ENCODE data around the gene LRCOL1.
A peak's percentile ranks its signal among the peaks of the same experiment; 100 is the strongest.

Gene LRCOL1

GRCh38 chr12:132574271-132574996, 35.9 kb downstream of the LRCOL1 start:
- DNase-seq (no peak), ATAC-seq (peak; percentile 21)
- H3K4me3 Mint-ChIP-seq: no peak overlapping the region
- H3K27me3 Mint-ChIP-seq: no peaks in the 10 kb centered on the region
- no peak overlapping the region for H3K27ac Mint-ChIP-seq
- no peaks in the 10 kb centered on the region for H3K4me1 Mint-ChIP-seq
- H3K9me3 Mint-ChIP-seq: no peaks in the 10 kb centered on the region

GRCh38 chr12:132572801-132573760, 37.3 kb downstream of the LRCOL1 start:
- no peak for DNase-seq
- Mint-ChIP-seq H3K4me1 (peaks cover 7% of the 10 kb centered on the region), H3K4me3 (no peak overlapping the region), H3K9me3 (no peaks in the 10 kb centered on the region), H3K27me3 (no peaks in the 10 kb centered on the region), H3K27ac (no peak overlapping the region)
- no peak for ATAC-seq

GRCh38 chr12:132572106-132572505, 38.3 kb downstream of the LRCOL1 start:
- Mint-ChIP-seq H3K4me3 (no peak overlapping the region), H3K27me3 (no peaks in the 10 kb centered on the region), H3K9me3 (no peaks in the 10 kb centered on the region), H3K27ac (no peak overlapping the region), H3K4me1 (peaks cover 7% of the 10 kb centered on the region)
- DNase-seq: no peak
- ATAC-seq: no peak

- no peak overlapping the region for H3K4me3 Mint-ChIP-seq
- DNase-seq: no peak
These were observed 38.8 kb downstream of the LRCOL1 start for GRCh38 chr12:132571598-132571997.

GRCh38 chr12:132571051-132571450, 39.3 kb downstream of the LRCOL1 start:
- H3K27ac Mint-ChIP-seq: no peak overlapping the region
- no peak overlapping the region for H3K4me3 Mint-ChIP-seq
- DNase-seq: no peak
- ATAC-seq: no peak
- peaks cover 7% of the 10 kb centered on the region for H3K4me1 Mint-ChIP-seq
- H3K27me3 Mint-ChIP-seq: no peaks in the 10 kb centered on the region
- no peaks in the 10 kb centered on the region for H3K9me3 Mint-ChIP-seq

More at GRCh38 chr12:132571598-132571997, 38.8 kb downstream of the LRCOL1 start:
- Mint-ChIP-seq H3K9me3 (no peaks in the 10 kb centered on the region), H3K4me1 (peaks cover 7% of the 10 kb centered on the region), H3K27me3 (no peaks in the 10 kb centered on the region), H3K27ac (no peak overlapping the region)
- ATAC-seq: peak; percentile 27

- peak; percentile 14 for ATAC-seq
- no peak overlapping the region for H3K4me3 Mint-ChIP-seq
- H3K27me3 Mint-ChIP-seq: no peaks in the 10 kb centered on the region
- H3K9me3 Mint-ChIP-seq: no peaks in the 10 kb centered on the region
- no peak overlapping the region for H3K27ac Mint-ChIP-seq
- peaks cover 7% of the 10 kb centered on the region for H3K4me1 Mint-ChIP-seq
- no peak for DNase-seq
These were observed 39.7 kb downstream of the LRCOL1 start for GRCh38 chr12:132570635-132571034.

GRCh38 chr12:132569856-132570480, 40.4 kb downstream of the LRCOL1 start:
- H3K27ac Mint-ChIP-seq: no peak overlapping the region
- DNase-seq (no peak), ATAC-seq (peak; percentile 19)
- H3K9me3 Mint-ChIP-seq: no peaks in the 10 kb centered on the region
- peaks cover 7% of the 10 kb centered on the region for H3K4me1 Mint-ChIP-seq
- no peak overlapping the region for H3K4me3 Mint-ChIP-seq
- no peaks in the 10 kb centered on the region for H3K27me3 Mint-ChIP-seq

GRCh38 chr12:132568826-132569480, 41.4 kb downstream of the LRCOL1 start:
- Mint-ChIP-seq H3K9me3 (no peaks in the 10 kb centered on the region), H3K4me1 (peaks cover 7% of the 10 kb centered on the region), H3K27ac (peak overlapping the region; percentile 54 to 65), H3K4me3 (no peak overlapping the region), H3K27me3 (no peaks in the 10 kb centered on the region)
- ATAC-seq (no peak), DNase-seq (no peak)

GRCh38 chr12:132568301-132568700, 42.1 kb downstream of the LRCOL1 start:
- no peak overlapping the region for H3K4me3 Mint-ChIP-seq
- no peaks in the 10 kb centered on the region for H3K9me3 Mint-ChIP-seq
- no peaks in the 10 kb centered on the region for H3K27me3 Mint-ChIP-seq
- no peak for ATAC-seq
- peaks cover 7% of the 10 kb centered on the region for H3K4me1 Mint-ChIP-seq
- DNase-seq: no peak
- H3K27ac Mint-ChIP-seq: peak overlapping the region in 1 of 2 donors; percentile 54

- ATAC-seq (no peak), DNase-seq (no peak)
- H3K4me3 Mint-ChIP-seq: no peak overlapping the region
- no peaks in the 10 kb centered on the region for H3K27me3 Mint-ChIP-seq
- peaks cover 13% of the 10 kb centered on the region for H3K4me1 Mint-ChIP-seq
- peak overlapping the region in 1 of 2 donors; percentile 27 for H3K27ac Mint-ChIP-seq
- H3K9me3 Mint-ChIP-seq: no peaks in the 10 kb centered on the region
These were observed 43.8 kb downstream of the LRCOL1 start for GRCh38 chr12:132566516-132567131.

GRCh38 chr12:132565365-132565764, 45.0 kb downstream of the LRCOL1 start:
- H3K4me1 Mint-ChIP-seq: peaks cover 25% of the 10 kb centered on the region
- no peak overlapping the region for H3K4me3 Mint-ChIP-seq
- no peak for ATAC-seq
- H3K27ac Mint-ChIP-seq: no peak overlapping the region
- no peak for DNase-seq
- no peaks in the 10 kb centered on the region for H3K9me3 Mint-ChIP-seq
- no peaks in the 10 kb centered on the region for H3K27me3 Mint-ChIP-seq

- ATAC-seq: no peak
- no peak for DNase-seq
- Mint-ChIP-seq H3K9me3 (no peaks in the 10 kb centered on the region), H3K27ac (no peak overlapping the region), H3K27me3 (peaks cover 8% of the 10 kb centered on the region), H3K4me3 (no peak overlapping the region), H3K4me1 (peaks cover 33% of the 10 kb centered on the region)
These were observed 46.5 kb downstream of the LRCOL1 start for GRCh38 chr12:132563911-132564310.

- no peak for ATAC-seq
- DNase-seq: no peak
- H3K27ac Mint-ChIP-seq: no peak overlapping the region
- H3K4me3 Mint-ChIP-seq: peak overlapping the region in 1 of 2 donors; percentile 31
- peaks cover 35% of the 10 kb centered on the region for H3K4me1 Mint-ChIP-seq
- peaks cover 21% of the 10 kb centered on the region for H3K27me3 Mint-ChIP-seq
- no peaks in the 10 kb centered on the region for H3K9me3 Mint-ChIP-seq
These were observed 47.8 kb downstream of the LRCOL1 start for GRCh38 chr12:132562489-132563021.

GRCh38 chr12:132561427-132562156, 48.8 kb downstream of the LRCOL1 start:
- Mint-ChIP-seq H3K27me3 (peaks cover 30% of the 10 kb centered on the region), H3K4me3 (peak overlapping the region; percentile 77 to 82), H3K4me1 (peaks cover 35% of the 10 kb centered on the region), H3K9me3 (no peaks in the 10 kb centered on the region), H3K27ac (no peak overlapping the region)
- DNase-seq (no peak), ATAC-seq (no peak)
